Measurements from ENCODE around the gene MIAT.
A peak's percentile ranks its signal among the peaks of the same experiment; 100 is the strongest.
"Not testable (repeated sequence)": the region's sequence is repeated elsewhere in the genome, so short reads cannot be mapped to it uniquely, and the experiment has no call there.

MIAT gene

DNA sequence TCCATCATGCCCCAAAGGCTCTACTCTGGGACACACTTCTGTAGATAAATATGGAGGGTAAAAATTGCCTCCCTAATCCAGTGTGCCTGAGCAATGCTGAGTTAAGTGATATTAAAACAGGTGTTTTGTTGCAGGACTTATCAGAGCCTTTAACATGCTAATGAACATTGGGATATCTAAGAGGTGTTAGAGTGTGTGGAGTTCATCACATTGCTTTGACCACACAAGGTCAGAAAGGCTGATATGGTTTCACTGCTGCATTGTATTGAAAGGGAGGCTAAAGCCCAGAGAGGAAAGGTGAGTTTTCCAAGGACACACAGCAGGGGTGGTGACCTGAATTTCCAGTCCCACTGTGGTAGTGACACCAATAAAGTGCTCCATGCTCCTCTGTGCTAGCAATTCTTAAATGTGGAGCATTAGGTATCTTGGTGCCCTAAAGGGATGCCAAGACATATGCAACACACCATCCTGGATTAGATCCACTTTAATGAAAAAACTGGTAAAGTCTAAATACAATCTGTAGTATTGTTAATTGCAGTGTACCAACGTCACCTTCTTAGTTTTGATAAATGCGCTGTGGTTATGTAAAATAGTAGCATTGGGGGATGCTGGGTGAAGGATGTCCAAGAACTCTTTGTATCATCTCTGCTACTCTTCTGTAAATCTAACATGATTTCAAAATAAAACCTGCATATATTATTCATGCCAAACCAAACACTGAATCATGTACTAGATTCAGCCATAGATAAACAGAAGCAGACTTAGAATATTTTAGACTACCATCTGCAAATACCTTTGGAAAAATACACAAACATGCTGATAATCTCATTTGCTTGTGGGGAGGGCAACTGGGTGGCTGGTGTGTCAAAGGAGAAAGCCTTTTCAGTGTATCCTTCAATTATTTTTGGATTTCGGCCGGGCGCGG, 45.8 kb downstream of the MIAT start:
- no peak for DNase-seq
- H3K79me2 ChIP-seq (ENCODE audit: low read length) = peaks cover 19% of the 10 kb centered on the region

GRCh38 chr22:26705379-26705778, 48.0 kb downstream of the MIAT start:
- Histone ChIP-seq H3K79me2 (ENCODE audit: low read length) (peaks cover 26% of the 10 kb centered on the region), H3F3A (ENCODE audit: insufficient read depth, low read length) (peaks cover 42% of the 10 kb centered on the region), H3K4me1 (ENCODE audit: low read length) (peaks cover 55% of the 10 kb centered on the region), H3K4me2 (ENCODE audit: low read depth, low read length) (peak overlapping the region; percentile 51; the same call in 1 of the 2 replicates), H3K9ac (ENCODE audit: low read length) (peak overlapping the region; percentile 50), H3K4me3 (ENCODE audit: low read length) (0 out of 2 replicates have a peak overlapping the region, but pooled peaks have one; percentile 4), H3K27ac (ENCODE audit: low read length) (peak overlapping the region; percentile 80)
- H3K27me3 ChIP-seq (replicated peaks; ENCODE audit: insufficient read depth, low read length); H3K9me2 ChIP-seq (replicated peaks; ENCODE audit: insufficient read depth, low read length); H3K9me3 ChIP-seq (replicated peaks; ENCODE audit: insufficient read depth, low read length); H2AFZ ChIP-seq (ENCODE audit: low read length); H4K20me1 ChIP-seq (ENCODE audit: insufficient read depth, low read length); H3K36me3 ChIP-seq (replicated peaks; ENCODE audit: insufficient read depth, low read length): not testable (repeated sequence)
- peak; percentile 41 for DNase-seq

More for the DNA sequence above, 45.8 kb downstream of the MIAT start:
- Histone ChIP-seq H3K36me3 (replicated peaks; ENCODE audit: insufficient read depth, low read length) (0 out of 2 replicates have a peak, but pooled peaks cover 6% of the 10 kb centered on the region), H3K9me3 (replicated peaks; ENCODE audit: insufficient read depth, low read length) (no peaks in the 10 kb centered on the region), H3K9me2 (replicated peaks; ENCODE audit: insufficient read depth, low read length) (no peaks in the 10 kb centered on the region), H3K4me3 (ENCODE audit: low read length) (no peak overlapping the region), H3K27ac (ENCODE audit: low read length) (no peak overlapping the region), H2AFZ (ENCODE audit: low read length) (no peak overlapping the region), H3K4me1 (ENCODE audit: low read length) (peaks cover 34% of the 10 kb centered on the region), H3K4me2 (ENCODE audit: low read depth, low read length) (no peak overlapping the region), H3K9ac (ENCODE audit: low read length) (no peak overlapping the region), H3K27me3 (replicated peaks; ENCODE audit: insufficient read depth, low read length) (no peaks in the 10 kb centered on the region), H3F3A (ENCODE audit: insufficient read depth, low read length) (peaks cover 21% of the 10 kb centered on the region), H4K20me1 (ENCODE audit: insufficient read depth, low read length) (no peaks in the 10 kb centered on the region)
- TF ChIP-seq, protein P1, sequence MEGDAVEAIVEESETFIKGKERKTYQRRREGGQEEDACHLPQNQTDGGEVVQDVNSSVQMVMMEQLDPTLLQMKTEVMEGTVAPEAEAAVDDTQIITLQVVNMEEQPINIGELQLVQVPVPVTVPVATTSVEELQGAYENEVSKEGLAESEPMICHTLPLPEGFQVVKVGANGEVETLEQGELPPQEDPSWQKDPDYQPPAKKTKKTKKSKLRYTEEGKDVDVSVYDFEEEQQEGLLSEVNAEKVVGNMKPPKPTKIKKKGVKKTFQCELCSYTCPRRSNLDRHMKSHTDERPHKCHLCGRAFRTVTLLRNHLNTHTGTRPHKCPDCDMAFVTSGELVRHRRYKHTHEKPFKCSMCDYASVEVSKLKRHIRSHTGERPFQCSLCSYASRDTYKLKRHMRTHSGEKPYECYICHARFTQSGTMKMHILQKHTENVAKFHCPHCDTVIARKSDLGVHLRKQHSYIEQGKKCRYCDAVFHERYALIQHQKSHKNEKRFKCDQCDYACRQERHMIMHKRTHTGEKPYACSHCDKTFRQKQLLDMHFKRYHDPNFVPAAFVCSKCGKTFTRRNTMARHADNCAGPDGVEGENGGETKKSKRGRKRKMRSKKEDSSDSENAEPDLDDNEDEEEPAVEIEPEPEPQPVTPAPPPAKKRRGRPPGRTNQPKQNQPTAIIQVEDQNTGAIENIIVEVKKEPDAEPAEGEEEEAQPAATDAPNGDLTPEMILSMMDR (IDR thresholded peaks at IDR 0.05; ENCODE audit: low read length) = no peak
- no peak for TF ChIP-seq EZH2 (optimal IDR thresholded peaks at IDR 0.05; ENCODE audit: low read depth, low read length)
- TF ChIP-seq EZH2phosphoT487 (IDR thresholded peaks at IDR 0.05; ENCODE audit: low read length) = no peak

DNA sequence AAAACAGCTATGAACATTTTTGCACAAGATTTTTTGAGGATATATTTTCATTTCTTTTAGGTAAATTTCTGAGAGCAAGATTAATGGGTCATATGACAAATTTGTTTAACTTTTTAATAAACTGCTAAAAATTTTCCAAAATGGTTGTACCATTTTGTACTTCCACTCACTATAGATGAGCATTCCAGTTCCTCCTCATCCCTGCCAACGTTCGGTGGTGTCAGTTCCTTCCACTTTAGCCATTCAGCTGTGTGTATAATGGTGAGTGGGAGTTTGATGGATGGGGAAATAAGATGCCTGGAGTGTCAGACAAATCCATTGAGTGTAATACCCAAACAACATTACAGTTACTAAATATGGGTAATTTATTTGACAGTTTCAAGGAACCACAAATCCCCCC, 49.7 kb downstream of the MIAT start:
- no peak for DNase-seq
- Histone ChIP-seq H3K9me3 (replicated peaks; ENCODE audit: insufficient read depth, low read length) (no peaks in the 10 kb centered on the region), H3F3A (ENCODE audit: insufficient read depth, low read length) (peaks cover 58% of the 10 kb centered on the region), H2AFZ (ENCODE audit: low read length) (no peak overlapping the region), H4K20me1 (ENCODE audit: insufficient read depth, low read length) (no peaks in the 10 kb centered on the region), H3K27me3 (replicated peaks; ENCODE audit: insufficient read depth, low read length) (no peaks in the 10 kb centered on the region), H3K27ac (ENCODE audit: low read length) (peak overlapping the region; percentile 84; the same call in 1 of the 2 replicates), H3K4me1 (ENCODE audit: low read length) (peaks cover 72% of the 10 kb centered on the region), H3K36me3 (replicated peaks; ENCODE audit: insufficient read depth, low read length) (no peaks in the 10 kb centered on the region), H3K9ac (ENCODE audit: low read length) (no peak overlapping the region), H3K79me2 (ENCODE audit: low read length) (peaks cover 26% of the 10 kb centered on the region), H3K9me2 (replicated peaks; ENCODE audit: insufficient read depth, low read length) (no peaks in the 10 kb centered on the region), H3K4me3 (ENCODE audit: low read length) (no peak overlapping the region), H3K4me2 (ENCODE audit: low read depth, low read length) (no peak overlapping the region)
- TF ChIP-seq, protein P1 (IDR thresholded peaks at IDR 0.05; ENCODE audit: low read length) = no peak
- TF ChIP-seq EZH2phosphoT487 (IDR thresholded peaks at IDR 0.05; ENCODE audit: low read length) (no peak), EZH2 (optimal IDR thresholded peaks at IDR 0.05; ENCODE audit: low read depth, low read length) (no peak)

- DNase-seq = no peak
- Histone ChIP-seq H3K4me2 (ENCODE audit: low read depth, low read length) (0 out of 2 replicates have a peak overlapping the region, but pooled peaks have one; percentile 2), H2AFZ (ENCODE audit: low read length) (no peak overlapping the region)
Observed at GRCh38 chr22:26707581-26707980, 50.2 kb downstream of the MIAT start.

More at GRCh38 chr22:26707581-26707980, 50.2 kb downstream of the MIAT start:
- Histone ChIP-seq H3K79me2 (ENCODE audit: low read length) (peaks cover 26% of the 10 kb centered on the region), H3F3A (ENCODE audit: insufficient read depth, low read length) (peaks cover 58% of the 10 kb centered on the region), H3K36me3 (replicated peaks; ENCODE audit: insufficient read depth, low read length) (no peaks in the 10 kb centered on the region), H3K27me3 (replicated peaks; ENCODE audit: insufficient read depth, low read length) (no peaks in the 10 kb centered on the region), H3K4me3 (ENCODE audit: low read length) (no peak overlapping the region), H3K9me2 (replicated peaks; ENCODE audit: insufficient read depth, low read length) (no peaks in the 10 kb centered on the region), H3K9me3 (replicated peaks; ENCODE audit: insufficient read depth, low read length) (no peaks in the 10 kb centered on the region), H3K9ac (ENCODE audit: low read length) (peak overlapping the region; percentile 51; the same call in 1 of the 2 replicates), H3K27ac (ENCODE audit: low read length) (peak overlapping the region; percentile 84), H3K4me1 (ENCODE audit: low read length) (peaks cover 73% of the 10 kb centered on the region), H4K20me1 (ENCODE audit: insufficient read depth, low read length) (no peaks in the 10 kb centered on the region)
- no peak for TF ChIP-seq EZH2 (optimal IDR thresholded peaks at IDR 0.05; ENCODE audit: low read depth, low read length)
- no peak for TF ChIP-seq EZH2phosphoT487 (IDR thresholded peaks at IDR 0.05; ENCODE audit: low read length)
- TF ChIP-seq, protein P1 (IDR thresholded peaks at IDR 0.05; ENCODE audit: low read length) = no peak
